ENCODE measurements around the gene OR6S1.
A peak's percentile ranks its signal among the peaks of the same experiment; 100 is the strongest.

Gene OR6S1

DNA sequence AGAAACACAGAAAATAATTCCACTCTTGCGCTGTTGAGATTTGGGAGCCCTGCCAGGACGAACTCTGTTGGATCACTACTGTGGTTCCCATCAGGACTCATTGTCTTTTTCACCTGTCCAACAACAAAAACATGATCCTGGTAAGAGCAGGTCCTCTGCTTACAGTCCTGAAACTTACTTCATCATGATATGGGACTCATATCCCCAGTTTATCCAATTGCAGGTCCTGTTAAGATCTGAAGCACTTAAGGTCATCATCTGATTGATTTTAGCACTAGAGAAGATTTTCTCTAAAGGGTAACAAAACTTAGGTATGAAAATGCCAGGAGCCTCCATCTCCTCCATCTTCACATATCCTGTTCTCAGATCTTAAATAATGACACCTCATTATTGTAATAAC is at the start of gene OR6S1:
Gene OR6S1 (minus strand): TSS at position 101 of the 400 bp plus-strand sequence. CDS start 0 bp downstream, at position 101.
- no peak for DNase-seq (ENCODE audit: low read depth in 3 of 3, low spot score in 1 of 3)

DNA sequence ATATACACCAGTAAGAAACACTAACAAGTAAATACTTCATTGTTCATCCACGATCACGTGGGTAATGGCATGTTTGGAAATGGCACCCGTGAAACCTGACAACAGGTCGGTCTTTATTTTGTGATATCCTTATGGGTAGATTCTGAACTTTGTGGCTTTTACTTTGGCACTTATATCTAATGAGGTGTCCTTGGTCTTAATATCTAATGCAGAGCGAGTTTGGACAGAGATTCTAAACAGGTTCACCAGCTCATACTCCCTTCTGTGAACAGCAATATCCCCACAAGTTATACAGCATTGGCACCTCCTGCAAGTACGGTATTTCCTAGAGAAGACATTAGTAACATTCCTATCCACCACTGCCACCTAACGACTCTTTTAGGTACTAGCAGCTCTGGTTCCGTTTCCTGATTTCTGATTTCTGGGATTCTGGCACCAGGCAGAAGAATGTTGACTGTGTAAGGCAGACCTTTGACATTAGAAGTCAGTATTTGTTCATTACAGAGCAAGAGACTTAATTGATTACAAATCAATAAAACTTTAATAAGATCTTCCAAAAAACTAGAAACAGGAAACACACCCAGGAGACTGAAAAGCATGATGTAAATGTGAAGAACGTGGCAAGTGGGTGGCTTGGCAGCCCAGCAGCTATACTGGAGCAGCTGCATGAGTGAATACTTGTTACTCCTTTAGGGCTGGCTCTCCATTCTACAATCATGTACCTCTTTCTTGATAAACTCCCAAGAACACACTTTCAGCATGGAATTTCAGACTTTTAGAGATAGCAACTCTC is 49.6 kb upstream of the OR6S1 start:
- DNase-seq (ENCODE audit: low read depth in 3 of 3, low spot score in 1 of 3) = peak in 1 of 3 donors; percentile 6

- DNase-seq (ENCODE audit: low read depth in 3 of 3, low spot score in 1 of 3) = no peak
Measured at GRCh38 chr14:20688167-20688839, 46.8 kb upstream of the OR6S1 start, which contains the start of gene ANG. Gene ANG (plus strand): TSS chr14:20688764. CDS start chr14:20693565, 4,801 bp downstream.

DNA sequence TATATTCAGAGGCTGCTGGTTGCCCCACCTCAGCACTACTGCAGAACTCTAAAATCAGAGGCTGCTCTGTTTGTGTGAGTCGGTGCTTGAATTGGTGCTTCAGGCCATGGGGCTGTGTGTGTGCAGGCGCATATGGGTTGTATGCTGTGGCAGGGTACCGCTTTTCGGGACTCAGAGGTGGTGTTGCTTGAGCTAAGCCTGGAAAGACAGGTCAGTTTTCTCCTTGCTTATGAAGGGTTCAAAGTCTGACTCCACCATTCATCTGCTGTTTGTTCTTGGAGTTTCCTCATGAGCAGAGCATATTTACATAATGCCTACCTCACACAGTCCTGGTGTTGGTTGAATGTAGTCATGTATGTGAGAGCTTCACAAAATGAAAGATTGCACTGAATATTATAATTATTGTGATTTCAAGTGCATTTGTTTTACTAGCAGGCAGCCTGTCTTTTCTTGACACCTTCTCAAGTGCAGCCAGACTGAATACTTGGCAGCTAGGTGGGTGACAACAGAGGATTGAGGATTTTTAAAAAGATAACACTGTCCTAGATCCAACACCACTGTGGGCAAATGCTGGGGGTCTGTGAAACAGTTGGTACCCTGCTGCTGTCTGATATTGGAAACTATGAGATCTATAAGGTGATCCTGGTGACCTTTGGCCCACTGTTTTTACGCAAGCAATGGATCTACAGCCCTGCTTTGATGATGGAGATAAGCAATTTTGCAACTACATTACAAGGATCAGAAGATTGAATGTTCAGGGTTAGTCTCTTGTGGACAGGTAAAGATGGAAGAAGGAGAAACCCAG is 46.1 kb upstream of the OR6S1 start:
- DNase-seq (ENCODE audit: low read depth in 3 of 3, low spot score in 1 of 3) = no peak

GRCh38 chr14:20686386-20687143 is 45.1 kb upstream of the OR6S1 start:
- no peak for DNase-seq (ENCODE audit: low read depth in 3 of 3, low spot score in 1 of 3)

DNA sequence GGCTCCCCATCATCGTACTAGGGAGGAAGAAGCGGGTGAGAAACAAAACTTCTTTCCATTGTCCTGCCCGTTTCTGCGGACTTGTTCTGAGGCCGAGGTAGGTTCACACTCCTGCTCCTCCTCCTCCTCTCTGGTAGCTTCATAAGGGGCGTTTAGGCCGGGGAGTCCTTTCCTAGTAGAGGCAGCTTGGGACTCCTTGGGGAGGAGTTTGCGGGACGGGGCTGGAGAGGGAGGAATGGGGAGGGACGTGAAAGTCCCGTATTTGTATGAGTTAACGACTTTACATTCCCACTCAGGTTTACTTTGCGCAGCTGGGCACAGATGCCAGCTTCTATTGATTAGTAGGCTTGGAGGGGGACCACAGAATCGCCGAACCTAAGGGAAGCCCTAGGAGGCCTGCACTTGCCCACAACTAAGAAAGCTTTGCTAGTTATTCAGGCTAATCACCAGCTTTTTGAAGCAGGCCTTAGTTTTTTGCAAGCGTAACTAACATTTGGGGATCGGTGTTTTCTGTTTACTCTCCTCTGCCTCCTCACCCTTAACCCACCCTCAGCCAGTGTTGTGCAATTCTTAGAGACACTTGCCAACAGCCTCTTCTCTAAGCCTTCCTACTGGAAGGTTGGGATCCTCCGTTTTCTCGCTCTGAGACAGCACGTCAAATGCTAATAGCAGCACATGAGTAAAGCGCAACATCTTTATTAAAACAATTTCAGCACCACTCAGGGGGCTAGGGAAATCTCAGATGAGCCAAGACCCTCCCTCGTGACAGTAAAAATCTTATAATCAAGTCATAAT is 43.4 kb upstream of the OR6S1 start:
- no peak for DNase-seq (ENCODE audit: low read depth in 3 of 3, low spot score in 1 of 3)

DNA sequence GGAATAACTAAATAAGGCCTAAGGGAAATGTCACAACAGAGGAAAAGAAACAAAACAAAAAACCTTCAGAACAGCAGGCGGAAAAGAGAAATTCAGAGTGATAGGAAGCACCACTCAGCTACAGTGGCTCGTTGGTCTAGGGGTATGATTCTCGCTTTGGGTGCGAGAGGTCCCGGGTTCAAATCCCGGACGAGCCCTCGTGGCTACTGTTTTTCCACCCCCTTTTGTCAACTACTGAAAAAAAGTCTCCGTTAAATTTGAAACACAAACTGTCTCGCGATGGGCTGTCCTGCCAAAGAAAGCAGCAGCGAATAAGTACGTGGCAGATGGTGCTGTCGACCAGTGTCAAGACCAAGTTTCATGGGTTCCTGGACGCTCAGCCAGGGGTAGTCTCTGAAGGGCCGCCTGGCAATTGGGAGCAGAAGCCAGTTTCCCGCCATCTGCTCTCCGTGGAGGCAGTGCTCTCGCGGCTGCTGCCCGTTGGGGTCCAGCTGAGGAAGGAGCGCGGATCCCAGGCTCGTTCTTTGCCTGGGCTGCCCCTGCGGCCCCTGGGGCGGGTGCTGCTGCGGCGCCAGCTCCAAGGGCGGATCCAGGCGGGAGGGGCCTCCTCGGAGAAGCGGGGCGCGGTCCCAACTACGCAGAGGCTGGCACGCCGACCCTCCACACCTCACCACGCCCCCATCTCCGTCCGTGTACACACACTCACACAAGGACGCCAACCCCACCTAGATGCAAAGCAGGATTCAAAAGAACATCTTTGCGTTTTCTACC is 42.6 kb upstream of the OR6S1 start, which contains the start of gene RNASE4:
Gene RNASE4 (plus strand): TSS at position 670 of the 771 bp plus-strand sequence. CDS start 14,812 bp downstream, outside the sequence.
- DNase-seq (ENCODE audit: low read depth in 3 of 3, low spot score in 1 of 3) = peak; percentile 50 to 79 (median 70)

GRCh38 chr14:20683125-20683890 is 41.8 kb upstream of the OR6S1 start:
- DNase-seq (ENCODE audit: low read depth in 3 of 3, low spot score in 1 of 3) = peak; percentile 47 to 67 (median 61)

DNA sequence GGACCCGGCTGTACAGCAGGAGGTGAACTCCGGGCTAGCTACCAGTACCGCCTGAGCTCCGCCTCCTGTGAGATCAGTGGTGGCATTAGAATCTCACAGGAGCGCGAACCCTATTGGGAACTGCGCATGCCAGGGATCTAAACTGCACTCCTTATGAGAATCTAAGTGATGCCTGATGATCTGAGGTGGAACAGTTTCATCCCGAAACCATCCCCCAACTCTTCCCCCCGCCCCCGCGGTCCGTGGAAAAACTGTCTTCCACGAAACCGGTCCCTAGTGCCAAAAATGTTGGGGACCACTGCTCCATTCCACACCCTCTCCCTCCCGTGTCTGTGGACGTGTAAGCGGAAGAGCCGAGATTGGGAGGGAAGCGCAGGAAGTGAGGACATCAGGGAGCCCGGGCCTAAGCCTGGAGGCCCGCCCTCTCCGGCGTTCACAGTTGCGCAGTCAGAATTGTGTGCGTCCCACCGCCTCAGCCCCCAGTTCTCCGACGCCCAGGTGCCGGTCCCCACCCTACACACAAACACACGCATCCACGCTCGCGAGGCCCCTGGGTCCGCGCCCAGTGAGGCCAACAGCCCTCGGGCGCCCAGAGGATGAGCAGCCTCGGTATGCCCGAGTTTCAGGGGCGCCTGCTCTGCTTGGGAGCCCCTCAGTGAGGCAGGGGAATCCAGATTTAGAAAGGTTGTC is 41.1 kb upstream of the OR6S1 start:
- peak; percentile 39 to 55 (median 47) for DNase-seq (ENCODE audit: low read depth in 3 of 3, low spot score in 1 of 3)

- no peak for DNase-seq (ENCODE audit: low read depth in 3 of 3, low spot score in 1 of 3)
Measured at GRCh38 chr14:20682127-20682434, 40.6 kb upstream of the OR6S1 start.

DNA sequence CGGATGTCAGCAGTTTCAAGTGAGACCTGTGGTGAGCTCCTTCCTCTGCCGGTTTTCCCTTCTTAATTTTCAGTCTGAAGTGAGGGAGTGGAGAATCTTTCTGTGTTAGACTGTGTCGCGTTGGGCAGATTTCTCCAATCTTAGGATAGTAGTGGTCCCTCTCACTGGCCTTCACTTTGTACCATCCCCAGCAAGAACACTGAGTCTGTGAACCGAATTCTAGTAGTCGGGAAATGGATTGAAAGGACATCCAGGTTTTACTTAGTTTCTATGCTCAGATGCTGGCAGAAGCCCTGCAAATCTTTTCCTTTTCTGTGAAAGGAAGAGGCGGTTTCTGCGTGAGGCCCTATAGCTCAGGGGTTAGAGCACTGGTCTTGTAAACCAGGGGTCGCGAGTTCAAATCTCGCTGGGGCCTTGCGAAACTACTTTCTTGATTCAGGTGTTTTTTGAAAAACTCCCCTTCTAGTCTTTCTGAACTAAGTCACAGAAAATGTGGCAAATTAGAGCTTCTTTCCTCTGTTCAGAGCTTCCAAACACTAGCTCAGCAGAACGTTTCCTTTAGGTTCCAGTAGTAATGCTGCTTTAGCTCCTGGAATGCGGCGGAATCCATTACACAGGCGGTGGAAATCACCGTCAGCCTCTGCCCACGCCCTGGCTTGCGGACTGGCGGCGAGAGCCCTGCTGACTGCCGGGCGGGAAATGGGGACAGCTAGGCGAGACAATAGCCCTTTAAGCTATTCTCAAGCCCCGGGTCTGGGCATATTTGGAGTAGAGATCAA is 40.0 kb upstream of the OR6S1 start:
- DNase-seq (ENCODE audit: low read depth in 3 of 3, low spot score in 1 of 3) = peak; percentile 74 to 86 (median 81)

DNA sequence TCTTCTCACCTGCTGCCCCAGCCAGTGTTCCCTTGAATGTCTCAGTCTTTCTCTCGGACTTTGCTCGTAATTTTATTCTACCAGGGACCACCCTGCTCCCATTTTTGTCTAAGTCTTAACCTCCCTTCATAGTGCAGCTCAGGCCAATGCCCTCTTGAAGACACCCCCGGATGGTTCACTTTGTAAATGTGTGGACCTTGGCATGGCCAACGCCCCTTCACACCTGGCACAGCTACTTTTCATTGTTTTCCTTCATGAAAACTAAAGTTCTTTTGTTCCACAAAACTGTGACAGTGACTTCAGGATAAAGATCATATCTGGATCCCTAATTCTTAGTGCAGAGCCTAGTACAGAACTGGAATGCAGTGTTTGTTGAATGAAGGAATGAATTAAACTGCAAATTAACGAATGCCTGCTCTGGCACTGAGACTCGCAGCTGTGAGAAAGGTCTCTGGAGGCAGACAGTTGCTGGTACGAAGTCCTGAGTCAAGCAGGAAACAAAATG is 39.4 kb upstream of the OR6S1 start:
- DNase-seq (ENCODE audit: low read depth in 3 of 3, low spot score in 1 of 3) = peak in 1 of 3 donors; percentile 16

GRCh38 chr14:20680363-20680762 is 38.9 kb upstream of the OR6S1 start:
- no peak for DNase-seq (ENCODE audit: low read depth in 3 of 3, low spot score in 1 of 3)

GRCh38 chr14:20679907-20680306 is 38.4 kb upstream of the OR6S1 start:
- DNase-seq (ENCODE audit: low read depth in 3 of 3, low spot score in 1 of 3) = no peak

DNA sequence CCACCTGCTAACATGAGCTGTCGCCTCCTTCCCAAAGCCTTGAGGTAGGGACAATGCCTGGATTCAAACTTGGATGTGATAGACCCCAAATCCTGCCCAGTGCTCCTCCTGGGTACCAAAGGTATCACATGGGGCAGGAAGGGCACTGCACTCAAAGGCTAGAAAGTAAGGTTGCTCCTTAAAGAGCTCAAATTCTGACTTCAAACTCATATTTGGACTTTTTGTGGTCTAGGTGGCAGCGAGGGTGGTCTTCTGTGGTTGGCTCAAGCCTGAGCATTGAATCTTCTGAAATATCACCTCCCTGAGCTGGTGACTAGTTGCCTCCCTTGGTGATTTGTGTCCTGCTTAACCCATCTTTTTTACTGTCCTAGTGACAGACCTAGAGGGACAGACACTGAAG is 34.6 kb upstream of the OR6S1 start:
- no peak for DNase-seq (ENCODE audit: low read depth in 3 of 3, low spot score in 1 of 3)

- no peak for DNase-seq (ENCODE audit: low read depth in 3 of 3, low spot score in 1 of 3)
Measured at GRCh38 chr14:20675669-20676068, 34.2 kb upstream of the OR6S1 start.
